ENCODE results near the gene PSME1. TPM values are rescaled to one million over a fixed set of nuclear protein-coding genes. Genes with fewer than 3 reads are reported as not detected.

The PSME1 gene
- total and polyA plus RNA-seq, 2 of the 13 experiments (the other 11 are each of a cell fraction or from before 2014, with no cell fraction given): 159 to 608 TPM

DNA sequence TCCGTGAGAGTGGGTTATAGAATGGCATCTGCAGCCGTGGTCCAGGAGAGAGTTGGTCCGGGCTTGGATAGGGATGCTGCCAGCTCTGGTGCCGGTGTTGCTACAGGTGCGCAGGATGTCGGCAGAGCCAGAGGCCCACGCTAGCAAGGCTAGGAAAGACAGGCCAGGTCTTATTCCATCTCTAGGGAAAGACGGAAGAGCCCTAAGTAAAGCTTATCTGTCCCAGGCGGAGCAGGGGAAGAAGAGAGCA is 485 bp upstream of the PSME1 start (continued):
- no peak for TF ChIP-seq ZMYM2 (CRISPR knock-in tag; IDR thresholded peaks at IDR 0.05)
- no peak for TF ChIP-seq KDM1A (CRISPR knock-in tag; IDR thresholded peaks at IDR 0.05)
- TF ChIP-seq, protein P1, sequence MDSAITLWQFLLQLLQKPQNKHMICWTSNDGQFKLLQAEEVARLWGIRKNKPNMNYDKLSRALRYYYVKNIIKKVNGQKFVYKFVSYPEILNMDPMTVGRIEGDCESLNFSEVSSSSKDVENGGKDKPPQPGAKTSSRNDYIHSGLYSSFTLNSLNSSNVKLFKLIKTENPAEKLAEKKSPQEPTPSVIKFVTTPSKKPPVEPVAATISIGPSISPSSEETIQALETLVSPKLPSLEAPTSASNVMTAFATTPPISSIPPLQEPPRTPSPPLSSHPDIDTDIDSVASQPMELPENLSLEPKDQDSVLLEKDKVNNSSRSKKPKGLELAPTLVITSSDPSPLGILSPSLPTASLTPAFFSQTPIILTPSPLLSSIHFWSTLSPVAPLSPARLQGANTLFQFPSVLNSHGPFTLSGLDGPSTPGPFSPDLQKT (CRISPR knock-in tag; IDR thresholded peaks at IDR 0.05; ENCODE audit: borderline replicate concordance): no peak
- TF ChIP-seq MIER2 (CRISPR knock-in tag; IDR thresholded peaks at IDR 0.05): no peak; the same call in none of the 2 replicates
- TF ChIP-seq HOXD1 (CRISPR knock-in tag; IDR thresholded peaks at IDR 0.05): peak; percentile 45; the same call in 1 of the 2 replicates
- no peak; the same call in 1 of the 2 replicates for TF ChIP-seq ZNF292 (CRISPR knock-in tag; IDR thresholded peaks at IDR 0.05; ENCODE audit: borderline replicate concordance, low read depth)
- no peak for TF ChIP-seq RXRA (CRISPR knock-in tag; IDR thresholded peaks at IDR 0.05)
- TF ChIP-seq CREM (IDR thresholded peaks at IDR 0.05): no peak
- 0 out of 2 replicates have a peak, but pooled peaks have one; percentile 21 for TF ChIP-seq CREM (CRISPR knock-in tag; IDR thresholded peaks at IDR 0.05)
- TF ChIP-seq RFXAP (CRISPR knock-in tag; IDR thresholded peaks at IDR 0.05; ENCODE audit: borderline replicate concordance): no peak
- TF ChIP-seq HDAC1 (CRISPR knock-in tag; IDR thresholded peaks at IDR 0.05): no peak
- TF ChIP-seq TGIF2 (CRISPR knock-in tag; IDR thresholded peaks at IDR 0.05): no peak; the same call in 1 of the 2 replicates
- no peak for TF ChIP-seq ZNF800 (CRISPR knock-in tag; IDR thresholded peaks at IDR 0.05)
- TF ChIP-seq SSRP1 (CRISPR knock-in tag; IDR thresholded peaks at IDR 0.05): no peak
- TF ChIP-seq ZNF468 (CRISPR knock-in tag; IDR thresholded peaks at IDR 0.05): no peak
- TF ChIP-seq FOXC1 (CRISPR knock-in tag; IDR thresholded peaks at IDR 0.05; ENCODE audit: borderline replicate concordance): no peak
- TF ChIP-seq PRPF4 (IDR thresholded peaks at IDR 0.05; ENCODE audit: low read depth, low read length, poor library complexity, severe bottlenecking): no peak
- no peak for TF ChIP-seq ZBTB42 (CRISPR knock-in tag; IDR thresholded peaks at IDR 0.05)
- no peak for TF ChIP-seq ZNF557 (CRISPR knock-in tag; IDR thresholded peaks at IDR 0.05)
- TF ChIP-seq, protein P2, sequence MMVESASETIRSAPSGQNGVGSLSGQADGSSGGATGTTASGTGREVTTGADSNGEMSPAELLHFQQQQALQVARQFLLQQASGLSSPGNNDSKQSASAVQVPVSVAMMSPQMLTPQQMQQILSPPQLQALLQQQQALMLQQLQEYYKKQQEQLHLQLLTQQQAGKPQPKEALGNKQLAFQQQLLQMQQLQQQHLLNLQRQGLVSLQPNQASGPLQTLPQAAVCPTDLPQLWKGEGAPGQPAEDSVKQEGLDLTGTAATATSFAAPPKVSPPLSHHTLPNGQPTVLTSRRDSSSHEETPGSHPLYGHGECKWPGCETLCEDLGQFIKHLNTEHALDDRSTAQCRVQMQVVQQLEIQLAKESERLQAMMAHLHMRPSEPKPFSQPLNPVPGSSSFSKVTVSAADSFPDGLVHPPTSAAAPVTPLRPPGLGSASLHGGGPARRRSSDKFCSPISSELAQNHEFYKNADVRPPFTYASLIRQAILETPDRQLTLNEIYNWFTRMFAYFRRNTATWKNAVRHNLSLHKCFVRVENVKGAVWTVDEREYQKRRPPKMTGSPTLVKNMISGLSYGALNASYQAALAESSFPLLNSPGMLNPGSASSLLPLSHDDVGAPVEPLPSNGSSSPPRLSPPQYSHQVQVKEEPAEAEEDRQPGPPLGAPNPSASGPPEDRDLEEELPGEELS (CRISPR knock-in tag; IDR thresholded peaks at IDR 0.05): no peak
- peak; percentile 95; the same call in 1 of the 2 replicates for TF ChIP-seq ZNF280D (CRISPR knock-in tag; IDR thresholded peaks at IDR 0.05)
- no peak for TF ChIP-seq LCORL (IDR thresholded peaks at IDR 0.05)
- no peak for TF ChIP-seq LCORL (CRISPR knock-in tag; IDR thresholded peaks at IDR 0.05)
- TF ChIP-seq ETS1 (CRISPR knock-in tag; IDR thresholded peaks at IDR 0.05): no peak

Data from HepG2 (cell line).